Stimulated activated naive CD8-positive, alpha-beta T cell treated with anti-CD3 and anti-CD28 coated beads, Interleukin-15, amount 100 ng/mL, for 72 hours (primary cell): ENCODE measurements around the gene PYGO1.
"Not testable (repeated sequence)": the region's sequence is repeated elsewhere in the genome, so short reads cannot be mapped to it uniquely, and the experiment has no call there.

Experiments
- ATAC-seq: fragments of 150-1000 bp; cut with Tn5 transposase; 2 replicates; pipeline ENCODE4 v1.10.0; 2021; ENCODE audit warnings: mild to moderate bottlenecking, moderate library complexity
- DNase-seq, 2 donors: peaks; one replicate each; pipeline ENCODE4 v3.0.0; 2021 to 2022
- H3K27ac Mint-ChIP-seq, 2 donors: one replicate each; pipeline ENCODE4 v1.8.0; 2022; ENCODE audit warnings: mild to moderate bottlenecking in 2 of 2, mixed read lengths in 2 of 2, moderate library complexity in 2 of 2
- H3K27me3 Mint-ChIP-seq: one replicate; pipeline ENCODE4 v1.8.0; 2022; ENCODE audit warnings: mixed read lengths
- H3K4me1 Mint-ChIP-seq: one replicate; pipeline ENCODE4 v1.8.0; 2022; ENCODE audit warnings: mild to moderate bottlenecking, mixed read lengths
- H3K4me3 Mint-ChIP-seq, 2 donors: one replicate each; pipeline ENCODE4 v1.8.0; 2022; ENCODE audit warnings: mild to moderate bottlenecking in 2 of 2, mixed read lengths in 2 of 2, moderate library complexity in 1 of 2
- H3K9me3 Mint-ChIP-seq, 2 donors: one replicate each; pipeline ENCODE4 v1.8.0; 2022; ENCODE audit warnings: mixed read lengths in 2 of 2

Gene PYGO1, protein sequence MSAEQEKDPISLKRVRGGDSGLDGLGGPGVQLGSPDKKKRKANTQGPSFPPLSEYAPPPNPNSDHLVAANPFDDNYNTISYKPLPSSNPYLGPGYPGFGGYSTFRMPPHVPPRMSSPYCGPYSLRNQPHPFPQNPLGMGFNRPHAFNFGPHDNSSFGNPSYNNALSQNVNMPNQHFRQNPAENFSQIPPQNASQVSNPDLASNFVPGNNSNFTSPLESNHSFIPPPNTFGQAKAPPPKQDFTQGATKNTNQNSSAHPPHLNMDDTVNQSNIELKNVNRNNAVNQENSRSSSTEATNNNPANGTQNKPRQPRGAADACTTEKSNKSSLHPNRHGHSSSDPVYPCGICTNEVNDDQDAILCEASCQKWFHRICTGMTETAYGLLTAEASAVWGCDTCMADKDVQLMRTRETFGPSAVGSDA

DNA sequence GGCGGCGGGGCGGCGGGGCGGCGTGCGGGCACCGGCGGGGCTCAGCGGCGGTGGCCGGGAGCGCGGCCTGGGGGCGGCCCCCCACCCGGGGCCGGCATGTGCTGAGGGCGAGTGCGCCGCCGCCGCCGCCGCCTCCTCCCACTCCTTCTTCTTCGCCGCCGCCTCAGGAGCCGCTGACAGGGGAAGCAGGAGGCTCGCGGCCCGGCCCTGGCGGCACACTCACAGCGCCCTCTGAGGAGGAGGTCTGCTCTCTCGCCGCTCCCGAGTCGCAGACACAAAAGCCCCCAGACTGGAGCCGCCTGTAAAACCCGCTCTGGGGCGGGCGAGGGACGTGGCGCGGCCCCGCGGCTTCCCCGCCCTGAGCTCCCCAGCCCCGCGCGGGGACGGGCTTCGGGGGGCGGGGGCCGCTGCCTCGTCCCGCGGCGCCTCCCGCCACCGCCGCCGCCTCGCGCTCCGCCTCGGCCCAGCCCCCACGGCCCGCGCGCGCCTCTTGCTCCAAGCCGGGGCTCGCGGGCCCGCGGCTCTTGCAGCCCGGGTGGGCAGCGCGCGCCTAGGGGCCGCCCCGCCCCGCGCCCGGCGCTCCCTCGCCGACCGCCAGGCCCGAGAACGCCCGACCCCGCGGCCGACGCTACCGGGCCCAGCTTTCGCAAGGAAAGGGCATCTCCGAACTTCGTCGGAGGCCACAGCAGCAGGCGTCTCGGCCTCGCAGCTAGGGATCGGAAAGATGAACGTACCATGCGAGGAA, at the start of gene PYGO1:
Gene PYGO1, minus strand, starts transcription at position 276 of the 745 bp plus-strand sequence. CDS start 462 bp downstream, outside the sequence.
- Mint-ChIP-seq H3K4me3 (peak within 1 kb of the TSS; percentile 69 to 77), H3K9me3 (no peaks in the 10 kb centered on the region), H3K4me1 (no peaks in the 10 kb centered on the region), H3K27ac (no peak within 1 kb of the TSS), H3K27me3 (peaks cover 46% of the 10 kb centered on the region)
- DNase-seq, result peak; percentile 39 to 49
- ATAC-seq, result peak; percentile 81

DNA sequence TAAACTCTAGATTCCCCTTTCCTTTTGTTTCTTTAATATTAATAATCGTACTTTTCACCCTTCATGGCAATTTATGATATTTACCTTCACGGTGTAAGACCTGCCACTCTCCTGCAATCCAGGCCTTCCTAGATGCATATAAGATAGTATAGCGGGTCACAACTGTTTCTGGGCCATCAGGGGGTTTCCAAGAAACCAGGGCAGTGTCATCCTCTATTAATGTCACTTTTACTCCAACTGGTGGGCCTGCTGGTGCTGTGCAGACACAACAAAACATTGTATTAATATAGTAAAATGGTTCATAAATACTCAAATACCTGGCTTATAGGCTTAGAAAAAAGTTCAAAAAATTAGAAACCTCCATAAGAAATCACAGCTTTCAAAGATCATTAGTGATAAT, 48.9 kb upstream of the PYGO1 start:
- ATAC-seq, result no peak
- no peak overlapping the region for H3K27ac Mint-ChIP-seq
- no peak for DNase-seq
- no peaks in the 10 kb centered on the region for H3K9me3 Mint-ChIP-seq
- H3K4me3 Mint-ChIP-seq, result no peak overlapping the region
- peaks cover 8% of the 10 kb centered on the region for H3K27me3 Mint-ChIP-seq
- H3K4me1 Mint-ChIP-seq, result no peaks in the 10 kb centered on the region

DNA sequence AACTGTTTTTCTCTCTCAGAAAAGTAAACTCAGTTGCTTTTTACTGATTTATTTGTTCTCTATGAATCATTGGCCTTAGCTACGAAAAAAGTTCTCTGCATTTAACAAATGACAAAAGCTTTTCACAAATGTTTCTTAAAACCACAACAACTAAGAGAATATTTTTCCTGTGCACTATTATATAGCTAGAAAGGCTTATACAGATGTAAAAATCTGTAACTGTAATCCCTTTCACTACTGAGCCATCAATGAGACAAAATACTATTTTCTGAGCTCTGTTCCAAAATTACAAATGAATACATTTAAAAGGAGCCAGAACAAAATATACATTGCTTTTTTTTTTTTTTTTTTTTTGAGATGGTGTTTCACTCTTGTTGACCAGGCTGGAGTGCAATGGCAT, 45.6 kb upstream of the PYGO1 start:
- DNase-seq, result no peak
- H3K4me1 Mint-ChIP-seq, result no peaks in the 10 kb centered on the region
- ATAC-seq, result no peak
- H3K27me3 Mint-ChIP-seq, result no peaks in the 10 kb centered on the region
- no peak overlapping the region for H3K4me3 Mint-ChIP-seq
- no peak overlapping the region for H3K27ac Mint-ChIP-seq
- no peaks in the 10 kb centered on the region for H3K9me3 Mint-ChIP-seq

DNA sequence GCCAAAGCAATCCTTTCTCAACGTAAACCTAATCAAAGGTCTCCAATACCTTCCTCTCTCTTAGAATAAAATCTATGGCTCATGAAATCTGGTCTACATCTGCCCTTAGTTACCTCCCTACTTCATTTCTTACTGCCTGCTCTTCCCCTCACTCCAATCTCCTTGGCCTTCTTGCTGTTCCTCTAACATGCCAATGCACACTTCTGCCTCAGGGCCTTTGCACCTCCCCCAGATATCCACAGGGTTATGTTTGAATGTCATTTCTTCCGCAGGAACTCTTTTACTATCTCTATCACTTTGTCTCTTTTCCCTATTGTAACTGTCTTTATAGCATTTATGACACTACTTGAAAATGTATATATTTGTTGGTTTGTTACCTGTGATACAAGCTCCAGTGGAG, 44.3 kb upstream of the PYGO1 start:
- Mint-ChIP-seq H3K4me1 (no peaks in the 10 kb centered on the region), H3K27me3 (no peaks in the 10 kb centered on the region), H3K27ac (no peak overlapping the region), H3K9me3 (no peaks in the 10 kb centered on the region), H3K4me3 (no peak overlapping the region)
- DNase-seq (no peak), ATAC-seq (no peak)

DNA sequence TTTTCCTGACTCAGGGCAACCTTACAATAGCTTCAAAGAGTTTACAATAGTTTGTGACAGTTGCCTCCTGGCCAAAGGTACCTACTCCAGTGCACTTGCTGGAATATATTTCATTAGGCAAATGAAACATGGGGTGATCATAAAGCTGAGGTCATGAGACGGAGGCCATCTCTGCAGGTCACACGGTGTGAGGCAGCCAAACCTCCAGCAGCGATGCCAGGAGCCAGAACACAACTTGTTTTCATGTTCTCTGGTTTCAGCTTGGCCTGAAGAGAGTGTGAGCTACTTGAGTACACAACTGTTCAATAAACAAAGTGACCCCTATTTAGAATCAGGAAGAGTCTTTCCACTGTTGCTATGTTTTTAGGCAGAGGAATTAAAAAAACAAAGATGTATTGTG, 42.7 kb upstream of the PYGO1 start:
- H3K4me1 Mint-ChIP-seq, result no peaks in the 10 kb centered on the region
- ATAC-seq, result no peak
- no peaks in the 10 kb centered on the region for H3K27me3 Mint-ChIP-seq
- DNase-seq, result no peak
- H3K27ac Mint-ChIP-seq, result no peak overlapping the region
- no peak overlapping the region for H3K4me3 Mint-ChIP-seq
- no peaks in the 10 kb centered on the region for H3K9me3 Mint-ChIP-seq

DNA sequence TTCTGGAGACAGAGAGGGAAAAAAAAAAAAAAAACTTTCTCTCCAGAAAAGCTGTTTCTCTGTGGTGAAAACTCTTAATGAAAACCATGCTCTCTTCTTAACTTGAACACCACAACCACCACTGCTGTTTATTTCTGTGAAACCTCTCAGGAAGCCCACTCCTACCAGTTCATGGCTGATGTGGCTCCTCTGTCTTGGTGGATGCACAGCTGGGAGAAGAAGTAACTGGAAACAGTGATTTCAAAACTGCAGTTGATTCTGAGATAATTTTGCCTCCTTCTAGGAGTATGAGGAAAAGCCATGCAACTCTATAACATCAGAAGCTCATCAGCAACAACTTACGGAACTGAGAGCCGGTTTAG, 40.2 kb upstream of the PYGO1 start:
- no peak overlapping the region for H3K4me3 Mint-ChIP-seq
- H3K4me1 Mint-ChIP-seq, result no peaks in the 10 kb centered on the region
- no peaks in the 10 kb centered on the region for H3K27me3 Mint-ChIP-seq
- no peaks in the 10 kb centered on the region for H3K9me3 Mint-ChIP-seq
- DNase-seq (no peak), ATAC-seq (no peak)
- H3K27ac Mint-ChIP-seq, result no peak overlapping the region

DNA sequence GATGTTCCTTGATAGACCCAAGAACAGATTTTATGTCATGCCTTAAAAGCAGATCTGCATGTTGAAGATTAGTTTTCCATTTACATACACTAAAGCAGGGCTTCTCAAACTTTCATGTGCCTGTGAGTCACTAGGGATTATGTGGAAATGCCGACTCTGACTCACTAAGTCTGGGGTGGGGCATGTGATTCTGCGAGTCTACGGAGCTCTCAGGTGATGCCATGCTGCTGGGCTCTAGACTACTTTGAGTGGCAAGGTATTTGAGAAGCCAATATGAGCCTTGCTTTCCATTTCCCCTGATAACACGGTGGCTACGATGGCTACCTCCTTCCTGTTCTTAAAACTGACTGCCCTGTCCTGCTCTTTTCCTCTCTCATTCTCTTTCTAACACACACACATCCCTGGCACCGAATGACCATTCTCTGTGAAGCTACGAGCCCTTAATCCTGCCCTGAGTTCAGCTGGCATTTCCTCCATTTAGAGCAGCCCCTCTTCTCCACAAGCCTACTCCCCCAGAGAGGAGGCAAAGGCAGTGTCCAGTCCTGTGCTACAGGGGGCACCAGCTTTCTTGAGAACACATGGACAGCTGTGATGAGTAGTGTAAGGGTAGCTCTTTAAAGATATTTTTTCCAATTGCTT, 39.7 kb upstream of the PYGO1 start:
- Mint-ChIP-seq H3K27me3 (no peaks in the 10 kb centered on the region), H3K4me1 (no peaks in the 10 kb centered on the region), H3K9me3 (no peaks in the 10 kb centered on the region), H3K4me3 (no peak overlapping the region), H3K27ac (no peak overlapping the region)
- ATAC-seq (no peak), DNase-seq (no peak)

DNA sequence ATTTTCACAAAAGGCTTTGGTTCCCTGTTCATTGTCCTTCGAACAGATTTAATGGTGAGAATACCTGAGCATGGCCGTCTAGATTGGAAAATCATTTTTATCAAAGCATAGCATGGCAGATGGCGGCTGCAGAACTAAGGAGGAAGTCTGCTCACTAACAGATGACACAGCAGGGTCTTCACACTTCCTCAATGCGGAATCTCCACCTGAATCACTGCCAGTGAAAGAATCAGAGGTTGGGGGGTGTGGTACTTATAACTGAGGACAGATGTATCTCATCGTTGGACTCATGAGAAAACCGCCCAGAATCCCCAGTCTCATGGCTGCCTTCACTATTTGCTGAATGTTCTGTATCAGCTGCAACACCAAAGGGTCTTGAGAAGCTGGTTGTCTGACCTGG, 31.6 kb upstream of the PYGO1 start:
- no peaks in the 10 kb centered on the region for H3K9me3 Mint-ChIP-seq
- peaks cover 26% of the 10 kb centered on the region for H3K27me3 Mint-ChIP-seq
- DNase-seq, result no peak
- ATAC-seq, result no peak
- H3K4me1 Mint-ChIP-seq, result no peaks in the 10 kb centered on the region
- H3K27ac Mint-ChIP-seq, result no peak overlapping the region
- no peak overlapping the region for H3K4me3 Mint-ChIP-seq

DNA sequence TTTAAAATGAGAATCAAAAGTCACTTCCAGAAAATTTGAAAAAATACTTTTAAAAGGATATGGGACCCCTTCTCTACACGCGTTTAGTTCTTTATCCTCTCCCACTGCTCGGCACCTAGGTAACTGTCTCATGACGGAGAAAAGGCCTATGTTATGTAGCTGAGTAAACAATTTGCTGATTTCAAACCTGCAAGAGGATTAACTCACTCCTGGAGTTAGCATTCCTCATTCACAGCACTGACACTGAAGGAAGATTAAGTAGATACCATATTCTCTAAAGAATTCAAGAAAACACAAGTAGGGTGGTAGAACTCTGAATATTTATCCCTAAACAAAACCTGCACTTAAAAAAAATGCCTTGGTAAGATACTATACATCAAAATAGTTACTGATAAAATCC, 30.2 kb upstream of the PYGO1 start:
- Mint-ChIP-seq H3K9me3 (no peaks in the 10 kb centered on the region), H3K27me3 (peaks cover 40% of the 10 kb centered on the region), H3K27ac (no peak overlapping the region), H3K4me1 (no peaks in the 10 kb centered on the region), H3K4me3 (no peak overlapping the region)
- DNase-seq (no peak), ATAC-seq (no peak)

DNA sequence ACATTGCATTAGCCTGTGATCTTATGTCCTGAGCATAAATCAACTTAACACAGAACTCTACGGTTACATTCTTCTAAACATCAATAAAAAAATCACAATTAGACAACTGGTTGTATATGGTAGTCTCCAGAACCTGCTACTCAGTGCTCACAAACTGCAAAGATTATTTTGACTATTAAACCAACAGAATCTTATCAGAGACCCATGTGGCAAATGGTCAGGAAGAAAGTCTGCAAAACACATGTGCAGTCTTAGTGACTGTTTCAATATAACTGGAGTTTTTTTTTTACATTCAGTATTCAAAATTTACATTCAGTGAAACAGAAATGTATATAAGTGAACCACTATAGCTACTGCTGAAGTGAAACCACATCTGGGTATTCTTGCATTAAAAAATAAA, 27.3 kb upstream of the PYGO1 start:
- Mint-ChIP-seq H3K27ac (no peak overlapping the region), H3K4me3 (no peak overlapping the region), H3K4me1 (no peaks in the 10 kb centered on the region), H3K27me3 (peaks cover 45% of the 10 kb centered on the region), H3K9me3 (peaks cover 0 to 3% of the 10 kb centered on the region in 2 donors)
- no peak for ATAC-seq
- DNase-seq, result no peak

DNA sequence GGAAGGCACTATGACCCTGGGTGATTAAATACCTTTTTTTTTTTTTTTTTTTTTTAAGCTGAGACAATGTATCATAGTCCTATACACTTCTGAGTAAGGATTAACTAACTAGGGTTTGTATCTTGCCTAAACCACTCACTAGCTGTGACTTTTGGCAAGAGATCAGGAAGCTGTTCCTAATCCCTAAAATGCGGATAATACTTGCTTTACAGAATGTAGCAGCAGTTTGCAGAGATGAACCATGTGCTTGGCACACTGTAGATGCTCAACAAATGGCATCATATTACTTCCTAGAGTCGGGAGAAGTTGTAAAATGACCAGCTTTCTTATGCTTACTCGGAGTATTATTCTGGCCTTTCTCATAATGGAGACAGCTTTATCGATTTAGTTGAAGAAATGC, 25.6 kb upstream of the PYGO1 start:
- DNase-seq (no peak), ATAC-seq (no peak)
- Mint-ChIP-seq H3K27ac (no peak overlapping the region), H3K4me1 (no peaks in the 10 kb centered on the region), H3K4me3 (no peak overlapping the region), H3K9me3 (peaks cover 0 to 8% of the 10 kb centered on the region in 2 donors), H3K27me3 (peaks cover 36% of the 10 kb centered on the region)

DNA sequence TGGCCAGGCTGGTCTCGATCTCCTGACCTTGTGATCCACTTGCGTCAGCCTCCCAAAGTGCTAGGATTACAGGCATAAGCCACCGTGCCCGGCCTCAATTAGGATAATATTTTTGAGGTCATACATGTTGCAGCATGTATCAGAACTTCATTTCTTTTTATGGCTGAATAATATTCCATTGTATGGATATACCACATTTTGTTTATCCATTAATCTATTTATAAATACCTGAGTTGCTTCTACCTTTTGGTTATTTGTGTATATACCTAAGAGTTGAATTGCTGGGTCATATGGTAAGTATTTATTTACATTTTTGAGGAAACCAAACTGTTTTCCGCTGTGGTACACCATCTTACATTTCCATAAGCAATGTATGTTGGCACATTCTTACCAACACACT, 18.1 kb upstream of the PYGO1 start:
- peaks cover 12 to 13% of the 10 kb centered on the region in 2 donors for H3K9me3 Mint-ChIP-seq
- DNase-seq, result no peak
- H3K4me1 Mint-ChIP-seq, result no peaks in the 10 kb centered on the region
- H3K27me3 Mint-ChIP-seq, result peaks cover 8% of the 10 kb centered on the region
- H3K27ac Mint-ChIP-seq, result no peak overlapping the region
- no peak overlapping the region for H3K4me3 Mint-ChIP-seq
- ATAC-seq, result no peak

DNA sequence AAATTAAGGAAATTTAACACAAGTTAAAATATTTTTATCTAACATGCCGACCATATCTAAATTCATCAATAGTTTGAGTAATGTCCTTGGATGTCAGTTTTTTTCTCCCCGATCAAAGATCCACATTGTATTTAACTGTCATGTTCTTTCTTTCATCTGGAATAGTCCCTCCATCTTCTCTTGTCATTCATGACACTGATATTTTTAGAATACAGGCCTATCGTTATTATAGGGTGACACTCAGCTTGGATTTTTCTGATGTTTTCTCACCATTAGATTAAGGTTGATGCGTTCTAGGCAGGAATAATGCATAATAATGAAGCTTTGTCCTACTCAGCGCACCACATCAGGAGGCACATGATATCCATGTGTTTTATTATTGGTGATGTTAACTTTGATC, 13.2 kb upstream of the PYGO1 start:
- Mint-ChIP-seq H3K27ac (no peak overlapping the region), H3K4me1 (no peaks in the 10 kb centered on the region)

DNA sequence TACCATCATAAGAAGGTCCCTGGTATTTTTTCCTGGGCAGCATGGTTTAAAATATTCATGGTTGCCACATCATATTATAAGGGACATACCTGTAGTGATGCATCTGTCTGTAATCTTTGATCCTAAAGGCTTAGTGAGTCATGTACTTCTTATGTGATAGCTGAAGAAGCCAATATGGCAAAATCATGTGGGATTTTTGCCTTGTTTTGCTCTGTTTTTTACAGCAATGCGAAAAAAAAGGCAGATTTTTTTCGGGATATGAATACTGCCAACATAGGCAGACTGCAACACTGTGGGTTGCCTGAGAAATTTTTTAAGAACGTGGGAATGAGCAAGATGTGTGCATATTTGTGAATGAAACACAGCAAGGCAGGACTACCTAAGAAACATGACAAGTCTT, 11.3 kb upstream of the PYGO1 start:
- no peak for DNase-seq
- Mint-ChIP-seq H3K4me3 (no peak overlapping the region), H3K27ac (no peak overlapping the region), H3K9me3 (no peaks in the 10 kb centered on the region), H3K27me3 (peaks cover 8% of the 10 kb centered on the region), H3K4me1 (no peaks in the 10 kb centered on the region)
- no peak for ATAC-seq

More for the DNA sequence above, 13.2 kb upstream of the PYGO1 start:
- H3K27me3 Mint-ChIP-seq, result peaks cover 8% of the 10 kb centered on the region
- H3K4me3 Mint-ChIP-seq, result no peak overlapping the region
- H3K9me3 Mint-ChIP-seq, result peaks cover 0 to 5% of the 10 kb centered on the region in 2 donors
- DNase-seq, result no peak
- no peak for ATAC-seq

DNA sequence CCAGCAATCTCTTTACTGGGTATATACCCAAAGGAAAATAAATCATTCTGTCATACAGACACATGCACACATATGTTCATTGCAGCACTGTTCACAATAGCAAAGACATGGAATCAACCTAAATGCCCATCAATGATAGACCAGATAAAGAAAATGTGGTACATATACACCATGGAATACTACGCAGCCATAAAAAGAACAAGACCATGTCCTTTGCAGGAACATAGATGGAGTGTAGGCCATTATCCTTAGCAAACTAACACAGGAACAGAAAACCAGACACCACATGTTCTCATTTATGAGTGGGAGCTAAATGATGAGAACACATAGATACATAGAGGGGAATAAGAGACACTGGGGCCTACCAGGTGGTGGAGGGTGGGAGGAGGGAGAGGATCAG, 4.9 kb upstream of the PYGO1 start:
- H3K27me3 Mint-ChIP-seq, result peaks cover 32% of the 10 kb centered on the region
- DNase-seq, H3K4me3 Mint-ChIP-seq, ATAC-seq, H3K27ac Mint-ChIP-seq, H3K4me1 Mint-ChIP-seq, H3K9me3 Mint-ChIP-seq: not testable (repeated sequence)

DNA sequence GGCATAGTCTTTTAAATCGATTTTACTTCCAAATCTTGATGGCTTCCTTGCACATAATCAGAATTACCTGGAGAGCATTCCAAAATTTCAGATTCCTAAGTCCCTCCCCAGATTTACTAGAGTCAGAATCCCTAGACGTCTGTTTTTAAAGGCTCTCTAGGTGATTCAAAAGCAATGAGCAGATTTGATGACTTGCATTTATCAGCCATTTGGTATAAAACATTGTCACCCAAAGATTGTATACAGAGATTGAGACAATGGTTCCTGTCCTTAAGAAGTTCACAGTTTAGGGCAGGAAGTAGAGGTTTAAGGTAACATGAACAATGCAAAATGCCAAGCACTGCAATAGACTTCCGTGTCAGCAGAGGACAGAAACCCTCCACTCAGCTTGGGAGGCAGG, 2.6 kb upstream of the PYGO1 start:
- no peak overlapping the region for H3K4me3 Mint-ChIP-seq
- H3K27me3 Mint-ChIP-seq, result peaks cover 32% of the 10 kb centered on the region
- no peak overlapping the region for H3K27ac Mint-ChIP-seq
- H3K9me3 Mint-ChIP-seq, result no peaks in the 10 kb centered on the region
- ATAC-seq, result no peak
- DNase-seq, result no peak
- no peaks in the 10 kb centered on the region for H3K4me1 Mint-ChIP-seq
